UCSD-AML1 (cell line): ENCODE measurements around the gene TPCN1.
A peak's percentile ranks its signal among the peaks of the same experiment; 100 is the strongest.

ENCODE experiments used
- DNase-seq: peaks from one replicate; lab custom pipeline; 2025; ENCODE audit not compliant: unreplicated experiment; lab: John Stamatoyannopoulos, UW

Gene TPCN1

DNA sequence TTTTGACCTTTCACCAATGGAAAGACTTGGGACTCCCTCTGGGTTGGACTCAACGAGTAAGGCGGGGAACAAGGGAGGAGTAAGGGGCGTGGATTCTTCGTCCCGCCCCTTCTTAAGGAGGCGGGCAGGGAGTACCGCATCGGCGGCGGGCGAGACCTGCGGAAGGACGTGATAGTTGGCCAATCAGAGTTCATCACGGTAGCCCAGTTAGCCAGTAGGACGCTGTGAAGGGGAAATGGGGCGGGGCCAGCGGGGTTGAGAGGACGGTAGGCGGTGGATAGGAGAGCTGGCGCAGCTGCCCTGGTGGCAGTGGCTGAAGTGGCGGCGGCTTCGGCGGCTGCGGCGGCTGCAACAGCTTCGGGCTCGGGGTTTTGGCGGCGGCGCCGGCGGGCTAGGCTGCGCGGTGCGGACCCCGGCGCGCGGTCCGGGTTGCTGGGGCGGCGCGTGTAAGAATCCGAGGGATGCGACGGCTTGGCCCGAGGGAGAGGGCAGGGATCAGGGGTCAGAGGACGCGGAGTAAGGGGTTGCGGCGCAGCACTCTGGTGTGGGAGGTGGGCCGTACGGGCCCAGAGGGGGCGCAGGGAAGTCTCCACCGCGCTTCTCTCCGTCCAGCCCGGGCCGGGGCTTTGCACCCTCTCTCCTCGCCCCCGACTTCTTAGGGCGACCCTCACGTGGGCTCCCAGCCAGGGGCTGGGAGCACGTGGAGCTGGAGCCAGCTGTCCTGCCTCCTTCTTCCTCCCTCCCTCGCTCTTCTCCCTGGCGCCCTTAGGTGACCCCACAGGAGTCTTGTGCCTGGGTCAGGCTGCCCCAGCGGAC lies at the start of gene TPCN1:
TSS of gene TPCN1 (plus strand) at position 284 of the 816 bp plus-strand sequence. CDS start 5,389 bp downstream, outside the sequence.
- peak; percentile 99 for DNase-seq

DNA sequence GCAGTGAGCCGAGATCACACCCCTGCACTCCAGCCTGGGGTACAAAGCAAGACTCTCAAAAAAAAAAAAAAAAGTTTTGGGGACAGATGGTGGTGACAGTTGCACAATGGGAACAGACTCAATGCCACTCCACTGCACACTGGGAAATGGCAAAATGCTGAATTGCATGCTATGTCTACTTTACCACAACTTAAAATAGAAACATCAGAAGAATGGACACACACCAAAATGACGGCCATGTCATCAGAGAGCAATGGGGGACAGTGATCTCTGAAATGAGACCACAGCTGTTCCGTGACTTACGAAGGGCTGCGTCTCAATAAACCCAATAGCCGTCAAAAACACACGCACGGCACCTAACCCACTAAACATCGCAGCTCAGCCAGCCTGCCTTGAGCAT lies 49.7 kb upstream of the TPCN1 start:
- no peak for DNase-seq

- DNase-seq: no peak
Measured at GRCh38 chr12:113172185-113172584, 49.1 kb upstream of the TPCN1 start.

- no peak for DNase-seq
Measured at GRCh38 chr12:113173081-113173698, 48.1 kb upstream of the TPCN1 start.

- DNase-seq: peak; percentile 65
Measured at GRCh38 chr12:113174461-113175384, 46.5 kb upstream of the TPCN1 start.

GRCh38 chr12:113179023-113179422 lies 42.2 kb upstream of the TPCN1 start:
- no peak for DNase-seq

DNA sequence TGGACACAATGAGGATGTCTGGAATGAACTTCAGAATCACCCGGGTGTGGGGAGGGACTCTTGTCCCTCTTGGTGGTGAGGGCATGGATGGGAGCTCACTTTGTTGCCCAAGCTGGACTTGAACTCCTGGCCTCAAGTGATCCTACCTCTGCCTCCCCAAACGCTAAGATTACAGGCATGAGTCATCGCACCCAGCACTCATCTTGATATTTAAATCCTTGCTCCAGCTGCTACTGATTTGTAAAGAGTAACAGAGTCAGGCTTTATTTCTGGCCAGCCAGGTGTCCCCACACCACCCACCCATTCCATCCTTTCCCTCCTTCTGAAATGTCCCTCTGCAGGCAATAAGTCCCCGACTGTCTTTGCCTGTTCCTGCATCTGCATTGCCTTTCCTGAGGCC lies 40.9 kb upstream of the TPCN1 start:
- DNase-seq: no peak

DNA sequence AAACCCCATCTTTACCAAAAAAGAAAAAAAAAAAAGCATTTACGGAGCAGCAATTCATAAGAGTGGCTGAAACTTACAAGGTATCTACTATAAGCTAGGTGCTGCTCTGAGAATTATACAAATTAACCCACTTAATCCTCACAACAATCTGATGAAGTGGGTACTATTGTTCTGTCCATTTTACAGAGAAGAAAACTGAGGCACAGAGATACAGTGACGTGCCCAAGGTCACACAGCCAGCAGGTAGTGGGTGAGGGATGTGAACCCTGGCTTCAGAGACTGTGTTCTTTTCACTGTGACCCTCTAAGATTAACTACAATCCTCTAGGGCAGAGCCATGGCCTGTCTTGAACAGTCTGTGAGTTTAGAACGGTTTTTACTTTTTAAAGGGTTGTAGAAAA lies 39.3 kb upstream of the TPCN1 start:
- DNase-seq: no peak

DNA sequence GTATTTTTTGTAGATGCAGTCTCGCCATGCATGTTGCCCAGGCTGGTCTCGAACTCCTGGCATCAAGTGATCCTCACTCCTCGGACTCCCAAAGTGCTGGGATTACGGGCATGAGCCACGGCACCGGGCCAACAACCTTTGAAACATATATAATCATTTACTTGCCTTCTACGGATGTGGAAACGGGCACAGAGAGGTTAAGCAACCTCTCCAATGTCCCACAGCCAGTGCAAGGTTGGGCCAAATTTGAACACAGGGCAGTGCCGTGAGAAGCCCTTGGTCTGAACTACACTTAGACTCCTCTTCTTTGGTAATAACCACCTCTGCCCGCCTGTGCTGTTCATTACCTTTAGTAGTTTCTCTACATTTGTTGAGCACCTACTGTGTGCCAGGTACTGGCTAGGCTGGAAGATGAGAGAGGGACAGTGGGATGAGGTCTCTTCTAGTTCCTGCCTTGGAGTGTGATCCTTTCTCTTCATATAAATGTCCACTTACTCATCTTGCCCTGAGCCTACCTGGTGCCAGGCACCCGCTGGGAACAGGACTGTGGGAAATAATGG lies 38.2 kb upstream of the TPCN1 start:
- no peak for DNase-seq

- DNase-seq: no peak
Measured at GRCh38 chr12:113184098-113184899, 37.0 kb upstream of the TPCN1 start.

DNA sequence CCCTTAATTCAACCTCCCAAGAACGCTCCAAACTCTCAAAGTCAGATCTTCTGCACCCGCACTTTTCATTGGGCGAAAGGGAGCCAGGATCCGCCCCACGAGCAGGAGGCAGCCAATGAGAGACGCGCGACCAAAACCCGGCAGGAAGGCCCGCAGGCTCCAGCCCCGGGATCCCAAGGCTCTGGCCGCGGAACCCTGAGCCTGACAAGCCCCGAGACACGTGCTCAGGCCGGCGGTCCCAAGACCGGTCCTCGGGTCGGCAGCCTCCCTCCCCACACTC lies 36.4 kb upstream of the TPCN1 start:
- DNase-seq: peak; percentile 87

- peak; percentile 85 for DNase-seq
Measured at GRCh38 chr12:113185180-113186032, 35.9 kb upstream of the TPCN1 start, which contains the start of the genes DDX54 and RITA1. TSS of gene DDX54 (minus strand) at chr12:113185478. CDS start at chr12:113185451, 27 bp downstream. TSS of gene RITA1 (plus strand) at chr12:113185721. CDS start at chr12:113186747, 1,026 bp downstream.

DNA sequence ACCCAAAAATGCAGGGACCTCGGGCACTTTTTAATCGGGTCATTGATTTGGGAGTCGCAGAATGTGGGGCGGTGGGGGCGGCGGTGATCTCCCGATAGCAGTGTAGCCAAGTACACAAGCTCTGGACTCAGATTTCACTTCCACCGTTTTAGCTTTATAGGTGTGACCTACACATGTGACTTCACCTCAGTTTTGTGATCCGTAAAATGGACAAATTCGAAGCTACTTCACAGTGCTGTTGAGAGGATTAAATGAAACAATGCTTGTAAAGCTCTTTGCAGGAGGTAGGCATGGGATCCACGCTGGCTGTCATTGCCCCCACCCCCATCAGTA lies 35.3 kb upstream of the TPCN1 start:
- DNase-seq: no peak

DNA sequence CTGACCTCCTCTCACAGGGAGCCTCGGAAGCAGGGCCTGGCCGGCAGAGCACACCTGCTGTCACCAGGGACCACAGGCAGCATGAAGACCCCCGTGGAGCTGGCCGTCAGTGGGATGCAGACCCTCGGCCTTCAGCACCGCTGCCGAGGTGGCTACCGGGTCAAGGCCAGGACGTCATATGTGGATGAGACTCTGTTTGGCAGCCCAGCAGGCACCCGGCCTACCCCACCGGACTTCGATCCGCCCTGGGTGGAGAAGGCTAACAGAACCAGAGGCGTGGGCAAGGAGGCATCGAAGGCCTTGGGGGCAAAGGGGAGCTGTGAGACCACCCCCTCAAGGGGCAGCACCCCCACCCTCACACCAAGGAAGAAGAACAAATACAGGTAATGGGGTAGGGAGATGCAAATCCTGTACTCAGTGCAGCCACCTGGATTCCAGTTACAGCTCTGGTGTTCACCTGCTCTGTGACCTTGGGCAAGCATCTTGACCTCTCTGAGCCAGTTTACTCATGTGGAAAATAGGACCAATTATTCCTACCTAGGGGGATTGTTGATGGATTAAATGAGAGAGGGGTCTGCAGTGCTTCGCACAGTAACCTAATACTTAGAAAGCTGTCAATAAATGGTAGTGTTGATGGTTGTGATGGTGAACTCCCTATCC lies 34.5 kb upstream of the TPCN1 start:
- DNase-seq: no peak

GRCh38 chr12:113189361-113189760 lies 31.9 kb upstream of the TPCN1 start:
- DNase-seq: no peak

DNA sequence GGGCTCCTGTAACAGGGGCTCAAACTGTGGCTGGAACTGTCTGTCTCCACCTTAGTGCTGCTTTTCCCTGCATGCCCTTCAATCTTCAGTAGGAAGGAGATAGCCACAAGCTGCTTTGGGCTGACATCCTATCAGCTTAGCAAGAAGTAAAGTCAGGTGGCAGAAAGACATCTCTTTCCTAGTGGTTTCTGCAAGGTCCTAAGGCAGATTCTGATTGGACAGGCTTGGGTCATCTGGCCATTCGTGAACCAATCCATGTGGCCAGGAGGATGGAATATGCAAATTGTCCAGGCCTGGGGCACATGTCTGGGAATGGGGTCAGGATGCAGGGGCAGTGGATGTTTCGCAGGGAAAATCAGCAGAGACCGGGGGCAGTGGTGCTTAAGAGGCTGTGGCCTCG lies 30.5 kb upstream of the TPCN1 start:
- no peak for DNase-seq

- no peak for DNase-seq
Measured at GRCh38 chr12:113191227-113191626, 30.0 kb upstream of the TPCN1 start.

- no peak for DNase-seq
Measured at GRCh38 chr12:113194971-113195391, 26.3 kb upstream of the TPCN1 start.

DNA sequence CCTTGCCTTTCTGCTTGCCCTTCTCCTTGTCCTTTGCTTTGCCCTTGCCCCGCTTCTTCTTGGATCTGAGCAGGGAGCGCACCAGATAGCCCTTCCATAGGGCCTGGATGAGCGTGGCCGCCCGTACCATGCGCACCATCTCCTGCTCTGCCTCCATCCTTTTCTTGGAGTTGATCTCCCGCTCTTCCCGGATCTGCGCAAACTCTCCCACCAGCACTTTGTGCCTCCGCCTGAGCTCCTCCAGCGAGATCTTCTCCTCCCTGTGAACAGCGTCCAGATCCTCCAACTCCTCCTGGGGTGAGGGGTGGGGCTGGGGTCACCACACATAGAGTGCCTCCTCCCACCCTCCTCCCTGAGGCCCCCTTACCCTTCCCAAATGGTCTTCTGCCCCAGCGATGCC lies 25.7 kb upstream of the TPCN1 start:
- no peak for DNase-seq
